HG03108 (cell line): ENCODE measurements around the gene HSH2D.
A peak's percentile ranks its signal among the peaks of the same experiment; 100 is the strongest.
"Not testable (repeated sequence)": the region's sequence is repeated elsewhere in the genome, so short reads cannot be mapped to it uniquely, and the experiment has no call there.

ENCODE experiments used
- ATAC-seq: cut with Tn5 transposase; IDR thresholded peaks from one replicate; pipeline ENCODE4 v1.9.1; 2021; ENCODE audit warnings: moderate library complexity; ENCODE audit not compliant: unreplicated experiment

Gene HSH2D

GRCh38 chr19:16154557-16154956 lies 11.1 kb downstream of the HSH2D start:
- no peak for ATAC-seq

GRCh38 chr19:16155128-16155527 lies 11.6 kb downstream of the HSH2D start:
- no peak for ATAC-seq

- ATAC-seq, result no peak
Measured at GRCh38 chr19:16156904-16157303, 13.4 kb downstream of the HSH2D start.

GRCh38 chr19:16157601-16158000 lies 14.1 kb downstream of the HSH2D start:
- ATAC-seq, result no peak

- no peak for ATAC-seq
Measured at GRCh38 chr19:16159655-16160054, 16.2 kb downstream of the HSH2D start.

GRCh38 chr19:16160445-16160942 lies 17.0 kb downstream of the HSH2D start:
- ATAC-seq, result no peak

- ATAC-seq, result no peak
Measured at GRCh38 chr19:16160943-16161560, 17.6 kb downstream of the HSH2D start.

- ATAC-seq, result no peak
Measured at GRCh38 chr19:16161840-16162239, 18.4 kb downstream of the HSH2D start.

GRCh38 chr19:16164222-16164890 lies 20.9 kb downstream of the HSH2D start:
- no peak for ATAC-seq

- no peak for ATAC-seq
Measured at GRCh38 chr19:16166417-16166816, 22.9 kb downstream of the HSH2D start.

GRCh38 chr19:16167055-16167454 lies 23.6 kb downstream of the HSH2D start:
- no peak for ATAC-seq

GRCh38 chr19:16168465-16169081 lies 25.1 kb downstream of the HSH2D start:
- no peak for ATAC-seq

GRCh38 chr19:16170134-16170533 lies 26.6 kb downstream of the HSH2D start:
- no peak for ATAC-seq

GRCh38 chr19:16175954-16176353 lies 32.5 kb downstream of the HSH2D start:
- ATAC-seq, result peak; percentile 68

- ATAC-seq, result not testable (repeated sequence)
Measured at GRCh38 chr19:16178866-16179265, 35.4 kb downstream of the HSH2D start.

GRCh38 chr19:16180611-16181010 lies 37.1 kb downstream of the HSH2D start:
- ATAC-seq, result no peak

GRCh38 chr19:16184665-16185122 lies 41.2 kb downstream of the HSH2D start:
- ATAC-seq, result no peak

GRCh38 chr19:16185123-16185767 lies 41.8 kb downstream of the HSH2D start, which contains the start of gene FAM32A:
TSS of gene FAM32A (plus strand) at chr19:16185410. CDS start at chr19:16185443, 33 bp downstream.
- peak; percentile 90 for ATAC-seq

- ATAC-seq, result no peak
Measured at GRCh38 chr19:16185768-16186123, 42.3 kb downstream of the HSH2D start.

GRCh38 chr19:16188521-16188920 lies 45.0 kb downstream of the HSH2D start:
- ATAC-seq, result no peak

GRCh38 chr19:16190198-16190597 lies 46.7 kb downstream of the HSH2D start:
- ATAC-seq, result no peak
